HG03196 (cell line): ENCODE data around the gene TMEM163.
"Not testable (repeated sequence)": the region's sequence is repeated elsewhere in the genome, so short reads cannot be mapped to it uniquely, and the experiment has no call there.

Experiments used
- ATAC-seq: cut with Tn5 transposase; IDR thresholded peaks from one replicate; pipeline ENCODE4 v1.9.1; 2021; ENCODE audit not compliant: unreplicated experiment

The TMEM163 gene

GRCh38 chr2:134583462-134583861 is 135.3 kb downstream of the TMEM163 start:
- ATAC-seq = no peak

GRCh38 chr2:134582547-134582899 is 136.3 kb downstream of the TMEM163 start:
- no peak for ATAC-seq

- peak; percentile 55 for ATAC-seq
These were observed 136.8 kb downstream of the TMEM163 start for GRCh38 chr2:134581877-134582546.

GRCh38 chr2:134578316-134578715 is 140.5 kb downstream of the TMEM163 start:
- no peak for ATAC-seq

- no peak for ATAC-seq
These were observed 142.3 kb downstream of the TMEM163 start for GRCh38 chr2:134576478-134576877.

GRCh38 chr2:134575888-134576287 is 142.9 kb downstream of the TMEM163 start:
- ATAC-seq = no peak

GRCh38 chr2:134574611-134575330 is 144.0 kb downstream of the TMEM163 start:
- ATAC-seq = no peak

- ATAC-seq = no peak
These were observed 145.1 kb downstream of the TMEM163 start for GRCh38 chr2:134573724-134574123.

- no peak for ATAC-seq
These were observed 145.8 kb downstream of the TMEM163 start for GRCh38 chr2:134573085-134573370.

GRCh38 chr2:134572314-134573084 is 146.3 kb downstream of the TMEM163 start:
- no peak for ATAC-seq

- ATAC-seq = no peak
These were observed 148.1 kb downstream of the TMEM163 start for GRCh38 chr2:134570676-134571075.

GRCh38 chr2:134568413-134568812 is 150.4 kb downstream of the TMEM163 start:
- ATAC-seq = no peak

GRCh38 chr2:134567666-134568065 is 151.1 kb downstream of the TMEM163 start:
- ATAC-seq = no peak

GRCh38 chr2:134564955-134565354 is 153.8 kb downstream of the TMEM163 start:
- not testable (repeated sequence) for ATAC-seq

- no peak for ATAC-seq
These were observed 154.3 kb downstream of the TMEM163 start for GRCh38 chr2:134564549-134564948.

GRCh38 chr2:134558208-134558830 is 160.5 kb downstream of the TMEM163 start:
- ATAC-seq = no peak

- no peak for ATAC-seq
These were observed 163.4 kb downstream of the TMEM163 start for GRCh38 chr2:134555411-134555810.

GRCh38 chr2:134553657-134554056 is 165.1 kb downstream of the TMEM163 start:
- ATAC-seq = no peak

GRCh38 chr2:134550566-134551164 is 168.1 kb downstream of the TMEM163 start:
- no peak for ATAC-seq

GRCh38 chr2:134549104-134549503 is 169.7 kb downstream of the TMEM163 start:
- ATAC-seq = no peak

- no peak for ATAC-seq
These were observed 177.8 kb downstream of the TMEM163 start for GRCh38 chr2:134540990-134541389.
